ENCODE measurements around the gene SYNPO.

GRCh38 chr5:150624334-150625163, 15.9 kb upstream of the SYNPO start:
- TF ChIP-seq, protein P1, sequence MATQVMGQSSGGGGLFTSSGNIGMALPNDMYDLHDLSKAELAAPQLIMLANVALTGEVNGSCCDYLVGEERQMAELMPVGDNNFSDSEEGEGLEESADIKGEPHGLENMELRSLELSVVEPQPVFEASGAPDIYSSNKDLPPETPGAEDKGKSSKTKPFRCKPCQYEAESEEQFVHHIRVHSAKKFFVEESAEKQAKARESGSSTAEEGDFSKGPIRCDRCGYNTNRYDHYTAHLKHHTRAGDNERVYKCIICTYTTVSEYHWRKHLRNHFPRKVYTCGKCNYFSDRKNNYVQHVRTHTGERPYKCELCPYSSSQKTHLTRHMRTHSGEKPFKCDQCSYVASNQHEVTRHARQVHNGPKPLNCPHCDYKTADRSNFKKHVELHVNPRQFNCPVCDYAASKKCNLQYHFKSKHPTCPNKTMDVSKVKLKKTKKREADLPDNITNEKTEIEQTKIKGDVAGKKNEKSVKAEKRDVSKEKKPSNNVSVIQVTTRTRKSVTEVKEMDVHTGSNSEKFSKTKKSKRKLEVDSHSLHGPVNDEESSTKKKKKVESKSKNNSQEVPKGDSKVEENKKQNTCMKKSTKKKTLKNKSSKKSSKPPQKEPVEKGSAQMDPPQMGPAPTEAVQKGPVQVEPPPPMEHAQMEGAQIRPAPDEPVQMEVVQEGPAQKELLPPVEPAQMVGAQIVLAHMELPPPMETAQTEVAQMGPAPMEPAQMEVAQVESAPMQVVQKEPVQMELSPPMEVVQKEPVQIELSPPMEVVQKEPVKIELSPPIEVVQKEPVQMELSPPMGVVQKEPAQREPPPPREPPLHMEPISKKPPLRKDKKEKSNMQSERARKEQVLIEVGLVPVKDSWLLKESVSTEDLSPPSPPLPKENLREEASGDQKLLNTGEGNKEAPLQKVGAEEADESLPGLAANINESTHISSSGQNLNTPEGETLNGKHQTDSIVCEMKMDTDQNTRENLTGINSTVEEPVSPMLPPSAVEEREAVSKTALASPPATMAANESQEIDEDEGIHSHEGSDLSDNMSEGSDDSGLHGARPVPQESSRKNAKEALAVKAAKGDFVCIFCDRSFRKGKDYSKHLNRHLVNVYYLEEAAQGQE (IDR thresholded peaks at IDR 0.05; ENCODE audit: borderline replicate concordance) = no peak
- TF ChIP-seq, protein P2, sequence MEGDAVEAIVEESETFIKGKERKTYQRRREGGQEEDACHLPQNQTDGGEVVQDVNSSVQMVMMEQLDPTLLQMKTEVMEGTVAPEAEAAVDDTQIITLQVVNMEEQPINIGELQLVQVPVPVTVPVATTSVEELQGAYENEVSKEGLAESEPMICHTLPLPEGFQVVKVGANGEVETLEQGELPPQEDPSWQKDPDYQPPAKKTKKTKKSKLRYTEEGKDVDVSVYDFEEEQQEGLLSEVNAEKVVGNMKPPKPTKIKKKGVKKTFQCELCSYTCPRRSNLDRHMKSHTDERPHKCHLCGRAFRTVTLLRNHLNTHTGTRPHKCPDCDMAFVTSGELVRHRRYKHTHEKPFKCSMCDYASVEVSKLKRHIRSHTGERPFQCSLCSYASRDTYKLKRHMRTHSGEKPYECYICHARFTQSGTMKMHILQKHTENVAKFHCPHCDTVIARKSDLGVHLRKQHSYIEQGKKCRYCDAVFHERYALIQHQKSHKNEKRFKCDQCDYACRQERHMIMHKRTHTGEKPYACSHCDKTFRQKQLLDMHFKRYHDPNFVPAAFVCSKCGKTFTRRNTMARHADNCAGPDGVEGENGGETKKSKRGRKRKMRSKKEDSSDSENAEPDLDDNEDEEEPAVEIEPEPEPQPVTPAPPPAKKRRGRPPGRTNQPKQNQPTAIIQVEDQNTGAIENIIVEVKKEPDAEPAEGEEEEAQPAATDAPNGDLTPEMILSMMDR (IDR thresholded peaks at IDR 0.05; ENCODE audit: poor library complexity, severe bottlenecking) = no peak
- TF ChIP-seq EZH2 (IDR thresholded peaks at IDR 0.05; ENCODE audit: borderline replicate concordance, insufficient read depth, low read length, poor library complexity, severe bottlenecking) = no peak
- no peak for TF ChIP-seq MXI1 (conservative IDR thresholded peaks at IDR 0.05; ENCODE audit: poor library complexity, severe bottlenecking)
- TF ChIP-seq POLR2AphosphoS5 (IDR thresholded peaks at IDR 0.05) = no peak

Measured in neural cell (in vitro differentiated cells).